ENCODE data around the gene TLR5. TPM values are rescaled to one million over a fixed set of nuclear protein-coding genes. Genes with fewer than 3 reads are reported as not detected.

TLR5 gene
- total RNA-seq, 1 experiment from 2014 or later, result 17.3 TPM

DNA sequence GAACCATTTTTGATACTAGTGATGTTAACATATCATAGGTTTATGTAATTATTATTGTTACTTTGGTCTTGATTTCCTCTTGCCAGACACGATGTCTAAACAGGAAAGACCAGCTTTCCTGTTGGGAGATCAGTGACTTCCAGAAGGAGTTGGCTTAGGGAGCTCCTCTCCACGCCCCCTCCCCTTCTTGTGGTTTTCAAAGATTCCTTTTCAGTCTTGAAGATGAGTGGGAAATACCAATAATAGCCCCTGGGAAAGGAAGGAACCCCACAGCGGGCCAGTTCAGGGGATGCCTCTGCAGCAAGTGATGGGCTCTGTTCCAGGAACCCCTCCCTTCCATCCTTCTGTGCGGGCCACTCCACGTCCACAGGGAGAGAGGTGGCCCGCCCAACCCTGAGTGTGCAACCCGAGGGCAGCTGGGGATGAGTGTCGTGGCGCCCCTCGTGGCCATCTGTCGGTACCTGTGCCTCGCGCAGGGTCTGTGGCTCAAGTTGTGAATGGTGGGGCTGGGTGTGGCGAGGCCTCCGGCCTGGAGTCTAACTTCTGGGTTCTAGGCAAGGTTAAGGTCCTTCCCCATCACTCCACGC is 65.7 kb downstream of the TLR5 start:
- H3K27me3 Mint-ChIP-seq (ENCODE audit: unreplicated experiment), result peaks cover 62% of the 10 kb centered on the region
- H3K9me3 Mint-ChIP-seq (ENCODE audit: low read depth, unreplicated experiment), result no peaks in the 10 kb centered on the region
- no peak overlapping the region for H3K27ac Mint-ChIP-seq (ENCODE audit: unreplicated experiment)
- H3K4me1 Mint-ChIP-seq (ENCODE audit: low read depth, unreplicated experiment), result peaks cover 5% of the 10 kb centered on the region
- intact Hi-C loops (cut with micrococcal nuclease; ENCODE audit: unreplicated experiment), result no loop called here
- DNase-seq, result no peak
- CTCF ChIA-PET, result no interaction called here
- no peak for TF ChIP-seq CTCF (IDR thresholded peaks at IDR 0.05; ENCODE audit: unreplicated experiment)
- no peak overlapping the region for H3K4me3 Mint-ChIP-seq (ENCODE audit: low read depth, unreplicated experiment)
- H3K36me3 Mint-ChIP-seq (ENCODE audit: insufficient read depth, unreplicated experiment), result no peaks in the 10 kb centered on the region
- BruUV-seq (replicated peaks), result no TSS peak

GRCh38 chr1:223076362-223076761 is 66.7 kb downstream of the TLR5 start:
- no peak overlapping the region for H3K4me3 Mint-ChIP-seq (ENCODE audit: low read depth, unreplicated experiment)
- H3K36me3 Mint-ChIP-seq (ENCODE audit: insufficient read depth, unreplicated experiment), result no peaks in the 10 kb centered on the region
- H3K27me3 Mint-ChIP-seq (ENCODE audit: unreplicated experiment), result peaks cover 70% of the 10 kb centered on the region
- TF ChIP-seq CTCF (IDR thresholded peaks at IDR 0.05; ENCODE audit: unreplicated experiment), result no peak
- H3K4me1 Mint-ChIP-seq (ENCODE audit: low read depth, unreplicated experiment), result peaks cover 5% of the 10 kb centered on the region
- no peak for DNase-seq
- intact Hi-C loops (cut with micrococcal nuclease; ENCODE audit: unreplicated experiment), result no loop called here
- H3K9me3 Mint-ChIP-seq (ENCODE audit: low read depth, unreplicated experiment), result no peaks in the 10 kb centered on the region
- no peak overlapping the region for H3K27ac Mint-ChIP-seq (ENCODE audit: unreplicated experiment)
- no TSS peak for BruUV-seq (replicated peaks)
- CTCF ChIA-PET, result no interaction called here

GRCh38 chr1:223075834-223076233 is 67.2 kb downstream of the TLR5 start:
- intact Hi-C loops (cut with micrococcal nuclease; ENCODE audit: unreplicated experiment), result no loop called here
- Mint-ChIP-seq H3K36me3 (ENCODE audit: insufficient read depth, unreplicated experiment) (no peaks in the 10 kb centered on the region), H3K4me3 (ENCODE audit: low read depth, unreplicated experiment) (no peak overlapping the region), H3K9me3 (ENCODE audit: low read depth, unreplicated experiment) (no peaks in the 10 kb centered on the region), H3K27me3 (ENCODE audit: unreplicated experiment) (peaks cover 70% of the 10 kb centered on the region), H3K4me1 (ENCODE audit: low read depth, unreplicated experiment) (peaks cover 5% of the 10 kb centered on the region), H3K27ac (ENCODE audit: unreplicated experiment) (no peak overlapping the region)
- CTCF ChIA-PET, result no interaction called here
- TF ChIP-seq CTCF (IDR thresholded peaks at IDR 0.05; ENCODE audit: unreplicated experiment), result no peak
- BruUV-seq (replicated peaks), result no TSS peak
- DNase-seq, result no peak

GRCh38 chr1:223074445-223075300 is 68.4 kb downstream of the TLR5 start:
- intact Hi-C loops (cut with micrococcal nuclease; ENCODE audit: unreplicated experiment), result no loop called here
- no peaks in the 10 kb centered on the region for H3K9me3 Mint-ChIP-seq (ENCODE audit: low read depth, unreplicated experiment)
- TF ChIP-seq CTCF (IDR thresholded peaks at IDR 0.05; ENCODE audit: unreplicated experiment), result no peak
- CTCF ChIA-PET, result no interaction called here
- BruUV-seq (replicated peaks), result no TSS peak
- H3K27me3 Mint-ChIP-seq (ENCODE audit: unreplicated experiment), result peaks cover 70% of the 10 kb centered on the region
- no peak overlapping the region for H3K4me3 Mint-ChIP-seq (ENCODE audit: low read depth, unreplicated experiment)
- H3K27ac Mint-ChIP-seq (ENCODE audit: unreplicated experiment), result no peak overlapping the region
- no peaks in the 10 kb centered on the region for H3K36me3 Mint-ChIP-seq (ENCODE audit: insufficient read depth, unreplicated experiment)
- DNase-seq, result no peak
- peaks cover 5% of the 10 kb centered on the region for H3K4me1 Mint-ChIP-seq (ENCODE audit: low read depth, unreplicated experiment)
